Measurements from ENCODE around the gene ASXL2.

DNA sequence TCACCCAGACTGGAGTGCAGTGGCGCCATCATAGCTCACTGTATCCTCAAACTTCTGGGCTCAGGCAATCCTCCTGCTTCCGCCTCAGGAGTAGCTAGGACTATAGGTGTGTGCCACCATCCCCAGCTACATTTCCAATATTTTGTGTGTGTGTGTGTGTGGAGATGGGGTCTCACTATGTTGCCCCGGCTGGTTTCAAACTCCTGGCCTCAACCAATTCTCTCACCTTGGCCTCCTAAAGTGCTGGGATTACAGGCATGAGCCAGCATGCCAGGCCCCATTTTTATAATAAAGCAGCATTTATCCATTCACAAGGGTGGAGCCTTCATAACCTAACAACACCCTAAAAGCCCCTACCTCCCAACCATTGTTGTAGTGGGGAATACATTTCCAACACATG, 152.4 kb downstream of the ASXL2 start:
- TF ChIP-seq GATA2 (IDR thresholded peaks at IDR 0.05; ENCODE audit: low read depth, low read length), result no peak
- TF ChIP-seq GATA3 (IDR thresholded peaks at IDR 0.05; ENCODE audit: low read depth, low read length), result no peak

Measured in SH-SY5Y (cell line).